Measurements from ENCODE around the gene ZEB2. TPM values are rescaled to one million over a fixed set of nuclear protein-coding genes. Genes with fewer than 3 reads are reported as not detected.

The ZEB2 gene
- 10 to 100 TPM in 1 of 2 experiments, 1 to 10 TPM in 1; 9.0 to 10.5 TPM for total RNA-seq

- DNase-seq = peak; percentile 28
- H3K36me3 Mint-ChIP-seq = peaks cover 2% of the 10 kb centered on the region
- peaks cover 14% of the 10 kb centered on the region for H3K27me3 Mint-ChIP-seq
- no peaks in the 10 kb centered on the region for H3K9me3 Mint-ChIP-seq
- no peak within 1 kb of the TSS for H3K27ac Mint-ChIP-seq
- no peak within 1 kb of the TSS for H3K4me3 Mint-ChIP-seq
- peaks cover 19% of the 10 kb centered on the region for H3K4me1 Mint-ChIP-seq
Measured at GRCh38 chr2:144519934-144520731, at the start of gene ZEB2. ZEB2 (minus strand) TSS chr2:144520119; CDS start chr2:144517350, 2,769 bp downstream.

- Mint-ChIP-seq H3K9me3 (no peaks in the 10 kb centered on the region), H3K36me3 (no peaks in the 10 kb centered on the region), H3K27me3 (peaks cover 3% of the 10 kb centered on the region), H3K4me3 (no peak overlapping the region), H3K27ac (no peak overlapping the region), H3K4me1 (peaks cover 8% of the 10 kb centered on the region)
- DNase-seq = no peak
Measured at GRCh38 chr2:144567745-144568144, 47.8 kb upstream of the ZEB2 start.

- Mint-ChIP-seq H3K36me3 (no peaks in the 10 kb centered on the region), H3K4me1 (peaks cover 3% of the 10 kb centered on the region), H3K27ac (no peak overlapping the region), H3K27me3 (peaks cover 3% of the 10 kb centered on the region), H3K9me3 (no peaks in the 10 kb centered on the region), H3K4me3 (no peak overlapping the region)
- no peak for DNase-seq
Measured at GRCh38 chr2:144566448-144566847, 46.5 kb upstream of the ZEB2 start.

- DNase-seq = no peak
- H3K4me3 Mint-ChIP-seq = no peak overlapping the region
- H3K27me3 Mint-ChIP-seq = peaks cover 5% of the 10 kb centered on the region
- no peaks in the 10 kb centered on the region for H3K9me3 Mint-ChIP-seq
- H3K27ac Mint-ChIP-seq = no peak overlapping the region
- H3K4me1 Mint-ChIP-seq = no peaks in the 10 kb centered on the region
- no peaks in the 10 kb centered on the region for H3K36me3 Mint-ChIP-seq
Measured at GRCh38 chr2:144560251-144560650, 40.3 kb upstream of the ZEB2 start.

- Mint-ChIP-seq H3K4me3 (no peak overlapping the region), H3K4me1 (no peaks in the 10 kb centered on the region), H3K27ac (no peak overlapping the region), H3K36me3 (no peaks in the 10 kb centered on the region), H3K27me3 (peaks cover 5% of the 10 kb centered on the region), H3K9me3 (no peaks in the 10 kb centered on the region)
- DNase-seq = no peak
Measured at GRCh38 chr2:144559681-144560080, 39.8 kb upstream of the ZEB2 start.

- Mint-ChIP-seq H3K4me1 (no peaks in the 10 kb centered on the region), H3K36me3 (no peaks in the 10 kb centered on the region), H3K4me3 (no peak overlapping the region), H3K27ac (no peak overlapping the region), H3K9me3 (no peaks in the 10 kb centered on the region), H3K27me3 (peaks cover 5% of the 10 kb centered on the region)
- DNase-seq = no peak
Measured at GRCh38 chr2:144559242-144559641, 39.3 kb upstream of the ZEB2 start.

GRCh38 chr2:144554492-144555210 lies 34.7 kb upstream of the ZEB2 start:
- H3K27me3 Mint-ChIP-seq = peaks cover 5% of the 10 kb centered on the region
- no peaks in the 10 kb centered on the region for H3K36me3 Mint-ChIP-seq
- no peaks in the 10 kb centered on the region for H3K9me3 Mint-ChIP-seq
- no peak overlapping the region for H3K27ac Mint-ChIP-seq
- no peak overlapping the region for H3K4me3 Mint-ChIP-seq
- H3K4me1 Mint-ChIP-seq = peaks cover 3% of the 10 kb centered on the region
- no peak for DNase-seq

- Mint-ChIP-seq H3K4me3 (no peak overlapping the region), H3K27ac (no peak overlapping the region)
Measured at GRCh38 chr2:144553379-144553778, 33.5 kb upstream of the ZEB2 start.

GRCh38 chr2:144552821-144553220 lies 32.9 kb upstream of the ZEB2 start:
- no peak for DNase-seq
- Mint-ChIP-seq H3K4me3 (no peak overlapping the region), H3K4me1 (peaks cover 10% of the 10 kb centered on the region), H3K27me3 (peaks cover 5% of the 10 kb centered on the region), H3K27ac (no peak overlapping the region), H3K36me3 (no peaks in the 10 kb centered on the region), H3K9me3 (no peaks in the 10 kb centered on the region)

More at GRCh38 chr2:144553379-144553778, 33.5 kb upstream of the ZEB2 start:
- Mint-ChIP-seq H3K9me3 (no peaks in the 10 kb centered on the region), H3K27me3 (peaks cover 5% of the 10 kb centered on the region), H3K36me3 (no peaks in the 10 kb centered on the region), H3K4me1 (peaks cover 8% of the 10 kb centered on the region)
- DNase-seq = no peak

- DNase-seq = no peak
- no peak overlapping the region for H3K27ac Mint-ChIP-seq
- no peaks in the 10 kb centered on the region for H3K27me3 Mint-ChIP-seq
- H3K9me3 Mint-ChIP-seq = no peaks in the 10 kb centered on the region
- no peaks in the 10 kb centered on the region for H3K36me3 Mint-ChIP-seq
- H3K4me1 Mint-ChIP-seq = peaks cover 10% of the 10 kb centered on the region
- no peak overlapping the region for H3K4me3 Mint-ChIP-seq
Measured at GRCh38 chr2:144550911-144551310, 31.0 kb upstream of the ZEB2 start.

- Mint-ChIP-seq H3K9me3 (no peaks in the 10 kb centered on the region), H3K4me1 (peaks cover 10% of the 10 kb centered on the region), H3K4me3 (no peak overlapping the region), H3K27ac (no peak overlapping the region), H3K27me3 (no peaks in the 10 kb centered on the region), H3K36me3 (no peaks in the 10 kb centered on the region)
- no peak for DNase-seq
Measured at GRCh38 chr2:144550084-144550483, 30.2 kb upstream of the ZEB2 start.

- no peaks in the 10 kb centered on the region for H3K27me3 Mint-ChIP-seq
- no peak for DNase-seq
- peaks cover 1% of the 10 kb centered on the region for H3K9me3 Mint-ChIP-seq
- H3K4me3 Mint-ChIP-seq = no peak overlapping the region
- no peak overlapping the region for H3K27ac Mint-ChIP-seq
- H3K36me3 Mint-ChIP-seq = no peaks in the 10 kb centered on the region
- peaks cover 10% of the 10 kb centered on the region for H3K4me1 Mint-ChIP-seq
Measured at GRCh38 chr2:144548532-144549191, 28.7 kb upstream of the ZEB2 start.

- no peaks in the 10 kb centered on the region for H3K27me3 Mint-ChIP-seq
- peaks cover 1% of the 10 kb centered on the region for H3K9me3 Mint-ChIP-seq
- DNase-seq = no peak
- H3K36me3 Mint-ChIP-seq = no peaks in the 10 kb centered on the region
- H3K4me1 Mint-ChIP-seq = peaks cover 7% of the 10 kb centered on the region
- no peak overlapping the region for H3K27ac Mint-ChIP-seq
- H3K4me3 Mint-ChIP-seq = no peak overlapping the region
Measured at GRCh38 chr2:144548088-144548487, 28.2 kb upstream of the ZEB2 start.

GRCh38 chr2:144547494-144547893 lies 27.6 kb upstream of the ZEB2 start:
- peaks cover 1% of the 10 kb centered on the region for H3K9me3 Mint-ChIP-seq
- H3K4me1 Mint-ChIP-seq = peaks cover 7% of the 10 kb centered on the region
- DNase-seq = no peak
- no peaks in the 10 kb centered on the region for H3K27me3 Mint-ChIP-seq
- H3K4me3 Mint-ChIP-seq = no peak overlapping the region
- no peak overlapping the region for H3K27ac Mint-ChIP-seq
- no peaks in the 10 kb centered on the region for H3K36me3 Mint-ChIP-seq

- Mint-ChIP-seq H3K9me3 (peaks cover 1% of the 10 kb centered on the region), H3K36me3 (no peaks in the 10 kb centered on the region), H3K27me3 (no peaks in the 10 kb centered on the region), H3K4me3 (no peak overlapping the region), H3K27ac (no peak overlapping the region), H3K4me1 (peaks cover 7% of the 10 kb centered on the region)
- no peak for DNase-seq
Measured at GRCh38 chr2:144546933-144547332, 27.0 kb upstream of the ZEB2 start.

Data from activated naive CD8-positive, alpha-beta T cell treated with anti-CD3 and anti-CD28 coated beads for 36 hours (primary cell).